SJCRH30 (cell line): Measurements from ENCODE around the gene SHISAL2B. TPM values are rescaled to one million over a fixed set of nuclear protein-coding genes. Genes with fewer than 3 reads are reported as not detected.

Experiments
- DNase-seq, 2 experiments: peaks; one replicate each; pipeline ENCODE4 v3.0.0-alpha.2; 2015 to 2020
- H3K27ac ChIP-seq: fragments of 250-450 bp; sonication (Bioruptor Pico); 2 replicates; pipeline ENCODE4 v1.5.1; 2020; ENCODE audit warnings: mild to moderate bottlenecking, moderate library complexity
- H3K27me3 ChIP-seq: fragments of 250-450 bp; sonication (Bioruptor Pico); 2 replicates; pipeline ENCODE4 v1.5.1; 2020; ENCODE audit warnings: mild to moderate bottlenecking, moderate library complexity
- H3K36me3 ChIP-seq: fragments of 250-450 bp; sonication (Bioruptor Pico); 2 replicates; pipeline ENCODE4 v1.5.1; 2020; ENCODE audit warnings: mild to moderate bottlenecking, moderate library complexity
- H3K4me1 ChIP-seq: fragments of 250-450 bp; sonication (Bioruptor Pico); 2 replicates; pipeline ENCODE4 v1.5.1; 2020; ENCODE audit warnings: mild to moderate bottlenecking, moderate library complexity
- H3K4me3 ChIP-seq: fragments of 250-450 bp; sonication (Bioruptor Pico); 2 replicates; pipeline ENCODE4 v1.5.1; 2020; ENCODE audit warnings: mild to moderate bottlenecking, moderate library complexity
- H3K9me3 ChIP-seq: fragments of 250-450 bp; sonication (Bioruptor Pico); replicated peaks from 2 replicates; pipeline ENCODE4 v1.5.1; 2020; ENCODE audit warnings: mild to moderate bottlenecking, moderate library complexity
- total RNA-seq: library from RNA; depleted of rRNA; stranded (reverse); fragments of >200 nt; shearing (Covaris generic); gene quantifications from 2 replicates; pipeline ENCODE4 v1.2.3, GENCODE V29; 2014; rRNA removed

Gene SHISAL2B
- total RNA-seq, 1 experiment from 2014 or later = not detected

DNA sequence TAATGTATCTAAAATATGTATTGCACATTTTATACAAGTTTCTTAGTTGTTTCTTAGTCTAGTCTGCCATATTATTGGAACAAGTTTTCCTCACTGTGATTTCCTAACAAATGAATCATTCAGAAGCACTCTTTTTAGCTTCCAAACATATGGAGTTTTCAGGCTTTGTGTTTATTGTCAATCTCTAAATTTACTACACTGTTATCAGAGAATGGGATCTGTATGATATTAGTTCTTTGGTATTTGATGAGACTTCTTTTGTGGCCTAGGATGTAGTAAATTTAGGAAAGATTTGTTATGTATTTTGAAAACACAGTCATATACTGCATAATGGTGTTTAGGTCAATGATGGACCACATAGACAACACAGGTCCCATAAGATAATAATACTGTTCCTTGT, 52.5 kb downstream of the SHISAL2B start:
- Histone ChIP-seq H3K27me3 (no peaks in the 10 kb centered on the region), H3K4me3 (no peak overlapping the region), H3K27ac (no peak overlapping the region), H3K36me3 (peaks cover 20% of the 10 kb centered on the region), H3K9me3 (no peaks in the 10 kb centered on the region), H3K4me1 (no peaks in the 10 kb centered on the region)
- no peak for DNase-seq

DNA sequence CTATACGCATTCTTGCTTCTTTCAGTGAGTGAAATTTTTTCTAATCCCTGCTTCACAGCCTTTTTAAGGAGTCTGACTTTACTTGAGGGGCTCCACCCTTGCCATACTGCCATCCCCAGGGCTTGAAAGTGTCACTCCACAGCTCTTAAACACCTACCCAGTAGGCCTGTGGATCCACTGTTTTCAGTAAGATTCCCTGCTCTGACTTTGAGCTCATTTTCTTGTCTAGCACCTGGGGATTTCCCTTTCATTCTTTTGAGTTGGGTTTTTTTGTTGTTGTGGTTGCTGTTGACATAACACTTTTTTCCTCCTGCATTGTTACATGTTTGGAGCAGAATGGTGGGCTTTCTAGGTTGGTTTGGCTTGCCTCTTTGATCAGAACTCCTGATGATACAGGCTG, 54.6 kb downstream of the SHISAL2B start:
- Histone ChIP-seq H3K9me3 (no peaks in the 10 kb centered on the region), H3K4me3 (no peak overlapping the region), H3K27ac (no peak overlapping the region), H3K27me3 (no peaks in the 10 kb centered on the region), H3K36me3 (peaks cover 15% of the 10 kb centered on the region), H3K4me1 (no peaks in the 10 kb centered on the region)
- DNase-seq = no peak

DNA sequence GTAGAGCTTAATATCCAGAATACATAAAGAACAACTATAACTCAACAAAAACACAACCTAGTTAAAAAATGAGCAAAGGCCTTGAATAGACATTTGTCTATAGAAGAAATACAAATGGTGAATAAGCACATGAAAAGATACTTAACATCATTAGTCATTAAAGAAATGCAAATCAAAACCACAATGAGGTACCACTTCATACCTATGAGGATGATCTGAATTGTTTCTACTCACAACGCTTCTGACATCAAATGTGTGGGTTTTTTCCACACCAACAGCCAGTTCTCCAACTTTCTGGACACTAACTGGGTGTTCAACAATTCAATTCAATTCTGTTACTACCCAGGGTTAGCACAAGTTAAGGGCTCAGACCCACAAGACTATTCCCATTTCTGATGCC, 56.1 kb downstream of the SHISAL2B start:
- no peak overlapping the region for H3K4me3 ChIP-seq
- no peak overlapping the region for H3K27ac ChIP-seq
- no peaks in the 10 kb centered on the region for H3K9me3 ChIP-seq
- H3K36me3 ChIP-seq = peaks cover 4% of the 10 kb centered on the region
- no peak for DNase-seq
- no peaks in the 10 kb centered on the region for H3K27me3 ChIP-seq
- H3K4me1 ChIP-seq = no peaks in the 10 kb centered on the region

- H3K27ac ChIP-seq = no peak overlapping the region
- H3K4me1 ChIP-seq = no peaks in the 10 kb centered on the region
- no peaks in the 10 kb centered on the region for H3K27me3 ChIP-seq
- peaks cover 13% of the 10 kb centered on the region for H3K36me3 ChIP-seq
- no peak overlapping the region for H3K4me3 ChIP-seq
- peak; percentile 3 to 36 for DNase-seq
- H3K9me3 ChIP-seq = no peaks in the 10 kb centered on the region
These were observed 59.1 kb downstream of the SHISAL2B start for GRCh38 chr5:64749385-64749784.

DNA sequence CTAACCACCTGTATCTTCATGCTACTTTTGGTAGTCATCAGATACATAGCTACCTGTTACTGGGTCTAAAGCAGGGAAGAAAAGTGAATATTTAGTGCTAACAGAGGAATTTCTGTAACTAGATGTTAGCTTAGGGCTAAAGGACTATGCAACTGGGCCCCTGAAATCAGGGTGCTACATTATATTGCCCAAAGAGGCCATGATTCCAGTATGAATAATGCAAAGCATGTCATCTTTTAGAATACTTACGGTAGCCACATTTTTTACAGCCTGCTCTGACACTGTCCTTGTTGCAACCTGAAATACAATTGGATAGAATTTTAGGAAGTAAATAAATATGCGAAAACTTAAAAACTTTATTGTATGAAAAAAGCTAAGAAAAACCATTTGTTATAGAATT, 63.8 kb downstream of the SHISAL2B start:
- H3K4me1 ChIP-seq = no peaks in the 10 kb centered on the region
- peaks cover 20% of the 10 kb centered on the region for H3K36me3 ChIP-seq
- no peak overlapping the region for H3K27ac ChIP-seq
- H3K27me3 ChIP-seq = no peaks in the 10 kb centered on the region
- no peak overlapping the region for H3K4me3 ChIP-seq
- no peaks in the 10 kb centered on the region for H3K9me3 ChIP-seq
- DNase-seq = no peak

DNA sequence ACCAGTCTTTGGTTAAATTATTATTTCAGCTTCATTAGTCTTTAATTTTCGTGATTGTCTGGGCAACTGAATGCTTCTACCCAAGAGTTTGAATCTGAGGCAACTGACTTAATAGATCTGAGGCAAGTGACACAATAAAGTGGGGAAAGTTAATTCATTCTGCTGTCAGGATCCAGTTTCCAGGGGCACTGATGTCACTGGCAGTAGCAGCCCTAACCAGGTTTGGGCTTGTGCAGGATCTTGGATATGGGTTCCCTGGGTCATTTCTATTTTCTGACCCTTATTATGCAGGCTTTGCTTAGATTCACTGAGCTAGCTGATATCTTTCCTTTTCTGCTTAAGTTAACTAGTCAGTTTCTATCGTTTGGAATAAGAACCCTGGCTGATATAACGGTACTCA, 68.6 kb downstream of the SHISAL2B start:
- no peaks in the 10 kb centered on the region for H3K27me3 ChIP-seq
- H3K4me3 ChIP-seq = no peak overlapping the region
- H3K36me3 ChIP-seq = peaks cover 19% of the 10 kb centered on the region
- H3K27ac ChIP-seq = no peak overlapping the region
- no peaks in the 10 kb centered on the region for H3K9me3 ChIP-seq
- no peaks in the 10 kb centered on the region for H3K4me1 ChIP-seq
- DNase-seq = no peak

- no peaks in the 10 kb centered on the region for H3K9me3 ChIP-seq
- no peaks in the 10 kb centered on the region for H3K27me3 ChIP-seq
- no peak overlapping the region for H3K27ac ChIP-seq
- no peak overlapping the region for H3K4me3 ChIP-seq
- peaks cover 16% of the 10 kb centered on the region for H3K36me3 ChIP-seq
- H3K4me1 ChIP-seq = no peaks in the 10 kb centered on the region
- DNase-seq = no peak
These were observed 69.8 kb downstream of the SHISAL2B start for GRCh38 chr5:64759960-64760660.

DNA sequence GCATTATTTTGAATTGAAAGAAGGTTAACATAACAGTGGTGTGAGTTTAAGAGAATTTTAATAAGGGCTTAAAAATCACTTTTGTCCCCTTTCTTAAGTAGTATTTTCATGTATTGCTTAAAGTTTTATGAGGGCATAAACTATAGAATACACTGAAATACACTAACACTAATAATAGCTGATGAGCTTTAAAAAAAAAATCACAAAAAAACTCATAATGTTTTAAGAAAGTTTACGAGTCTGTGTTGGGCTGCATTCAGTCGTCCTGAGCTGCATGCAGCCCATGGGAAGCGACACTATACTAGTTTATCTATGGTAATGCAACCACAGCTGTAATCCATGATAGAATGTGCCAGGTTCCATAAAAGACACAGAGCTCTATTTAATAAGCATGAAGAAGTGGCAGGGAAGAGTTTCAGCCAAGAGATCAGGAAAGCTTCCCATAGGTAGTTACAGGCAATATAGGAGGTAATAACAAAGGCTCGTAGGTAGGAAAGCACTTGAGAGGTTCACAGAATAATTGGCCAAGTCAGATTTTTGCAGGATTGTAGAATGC, 73.7 kb downstream of the SHISAL2B start:
- no peak overlapping the region for H3K4me3 ChIP-seq
- H3K36me3 ChIP-seq = peaks cover 12% of the 10 kb centered on the region
- H3K4me1 ChIP-seq = peaks cover 4% of the 10 kb centered on the region; the same call in 1 of the 2 replicates
- peak overlapping the region; percentile 45 for H3K27ac ChIP-seq
- peak; percentile 4 to 53 for DNase-seq
- no peaks in the 10 kb centered on the region for H3K9me3 ChIP-seq
- H3K27me3 ChIP-seq = no peaks in the 10 kb centered on the region

- DNase-seq = no peak
- Histone ChIP-seq H3K27ac (no peak overlapping the region), H3K27me3 (no peaks in the 10 kb centered on the region)
These were observed 75.7 kb downstream of the SHISAL2B start for GRCh38 chr5:64765804-64766504.

DNA sequence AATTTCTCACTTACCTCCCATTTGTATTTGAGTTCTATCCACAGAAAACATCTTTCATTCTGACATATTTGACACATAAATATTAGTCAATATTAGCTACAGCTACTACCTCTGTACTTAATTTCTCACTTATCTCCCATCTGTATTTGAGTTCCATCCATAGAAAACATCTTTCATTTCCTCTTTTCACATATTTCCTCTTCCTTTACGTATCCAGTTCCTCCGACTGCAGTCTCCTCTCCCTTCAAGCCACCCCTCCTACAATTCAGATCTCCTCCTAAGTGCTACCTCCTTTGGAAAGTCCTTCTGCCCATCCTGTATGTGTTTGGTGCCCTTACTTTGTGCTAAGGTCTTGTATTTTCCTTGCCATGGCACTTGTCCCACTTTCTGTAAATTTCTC, 76.6 kb downstream of the SHISAL2B start:
- peak overlapping the region; percentile 87; the same call in 1 of the 2 replicates for H3K4me3 ChIP-seq
- H3K27ac ChIP-seq = no peak overlapping the region
- H3K9me3 ChIP-seq = no peaks in the 10 kb centered on the region
- H3K4me1 ChIP-seq = peaks cover 11% of the 10 kb centered on the region
- H3K27me3 ChIP-seq = no peaks in the 10 kb centered on the region
- DNase-seq = no peak
- peaks cover 4% of the 10 kb centered on the region for H3K36me3 ChIP-seq

More at GRCh38 chr5:64765804-64766504, 75.7 kb downstream of the SHISAL2B start:
- H3K4me3 ChIP-seq = no peak overlapping the region
- H3K4me1 ChIP-seq = peaks cover 11% of the 10 kb centered on the region
- peaks cover 5% of the 10 kb centered on the region for H3K36me3 ChIP-seq
- no peaks in the 10 kb centered on the region for H3K9me3 ChIP-seq

Other genes starting within 250 kb of the SHISAL2B start
- not detected in 2 replicates for gene RGS7BP, start 184.5 kb upstream of the SHISAL2B start, total RNA-seq
- 10.9 and 11.0 TPM in 2 replicates for gene SREK1IP1, start 78.2 kb downstream of the SHISAL2B start, total RNA-seq
- gene CWC27, start 78.4 kb downstream of the SHISAL2B start, total RNA-seq = 29.7 and 31.1 TPM in 2 replicates